ENCODE measurements around the gene ALG3. TPM values are rescaled to one million over a fixed set of nuclear protein-coding genes. Genes with fewer than 3 reads are reported as not detected.

The ALG3 gene
- polyA plus RNA-seq, 4 donors: 13.0 to 87.4 (median 32.3) TPM

Other genes starting within 250 kb of the ALG3 start
- 10 to 100 TPM in 3 of 4 donors, 1 to 10 TPM in 1; 9.2 to 64.6 (median 13.0) TPM for gene ABCC5, start 231.1 kb downstream of the ALG3 start, polyA plus RNA-seq
- not detected for gene HTR3D, start 217.2 kb downstream of the ALG3 start, polyA plus RNA-seq
- gene HTR3C, start 195.9 kb downstream of the ALG3 start, polyA plus RNA-seq: under 1 TPM in 2 of 4 donors, not detected in 2; 0.10 to 0.81 TPM
- 1 to 10 TPM in 2 of 4 donors, under 1 TPM in 2; 0.06 to 2.7 (median 1.2) TPM for gene HTR3E, start 151.9 kb downstream of the ALG3 start, polyA plus RNA-seq
- gene EIF2B5, start 113.6 kb downstream of the ALG3 start, polyA plus RNA-seq: 10 to 100 TPM; 33.8 to 45.9 (median 38.8) TPM
- 10 to 100 TPM; 33.5 to 69.6 (median 35.3) TPM for gene DVL3, start 93.6 kb downstream of the ALG3 start, polyA plus RNA-seq
- 100 to 1,000 TPM; 240 to 283 (median 270) TPM for gene AP2M1, start 74.1 kb downstream of the ALG3 start, polyA plus RNA-seq
- gene ABCF3, start 62.8 kb downstream of the ALG3 start, polyA plus RNA-seq: 10 to 100 TPM; 43.7 to 93.5 (median 65.4) TPM
- 10 to 100 TPM in 1 of 4 donors, 1 to 10 TPM in 3; 1.4 to 15.3 (median 2.5) TPM for gene VWA5B2, start 19.4 kb downstream of the ALG3 start, polyA plus RNA-seq
- gene EEF1AKMT4, start 710 bp upstream of the ALG3 start, polyA plus RNA-seq: 1 to 10 TPM; 4.9 to 9.7 (median 8.1) TPM
- under 1 TPM in 2 of 4 donors, not detected in 2; 0.12 to 0.72 TPM for gene CAMK2N2, start 12.6 kb upstream of the ALG3 start, polyA plus RNA-seq
- 1 to 10 TPM in 1 of 4 donors, under 1 TPM in 1, not detected in 2; 0.04 to 2.1 TPM for gene ECE2, start 27.1 kb upstream of the ALG3 start, polyA plus RNA-seq
- 100 to 1,000 TPM; 104 to 149 (median 122) TPM for gene PSMD2, start 50.3 kb upstream of the ALG3 start, polyA plus RNA-seq
- gene EIF4G1, start 65.6 kb upstream of the ALG3 start, polyA plus RNA-seq: 100 to 1,000 TPM; 115 to 220 (median 155) TPM
- gene FAM131A, start 88.6 kb upstream of the ALG3 start, polyA plus RNA-seq: 10 to 100 TPM in 3 of 4 donors, 1 to 10 TPM in 1; 9.7 to 13.1 (median 10.8) TPM
- 10 to 100 TPM; 10.0 to 30.9 (median 15.3) TPM for gene CLCN2, start 112.6 kb upstream of the ALG3 start, polyA plus RNA-seq
- gene POLR2H, start 112.7 kb upstream of the ALG3 start, polyA plus RNA-seq: 100 to 1,000 TPM; 124 to 346 (median 204) TPM
- 1 to 10 TPM in 1 of 4 donors, under 1 TPM in 1, not detected in 2; 0.19 to 2.5 TPM for gene THPO, start 129.2 kb upstream of the ALG3 start, polyA plus RNA-seq
- gene CHRD, start 131.1 kb upstream of the ALG3 start, polyA plus RNA-seq: 1 to 10 TPM in 2 of 4 donors, under 1 TPM in 1, not detected in 1; 0.27 to 3.8 (median 3.4) TPM

Data from small intestine (tissue), 4 donors.